Measurements from ENCODE around the gene DBP.
A peak's percentile ranks its signal among the peaks of the same experiment; 100 is the strongest.

DBP gene

DNA sequence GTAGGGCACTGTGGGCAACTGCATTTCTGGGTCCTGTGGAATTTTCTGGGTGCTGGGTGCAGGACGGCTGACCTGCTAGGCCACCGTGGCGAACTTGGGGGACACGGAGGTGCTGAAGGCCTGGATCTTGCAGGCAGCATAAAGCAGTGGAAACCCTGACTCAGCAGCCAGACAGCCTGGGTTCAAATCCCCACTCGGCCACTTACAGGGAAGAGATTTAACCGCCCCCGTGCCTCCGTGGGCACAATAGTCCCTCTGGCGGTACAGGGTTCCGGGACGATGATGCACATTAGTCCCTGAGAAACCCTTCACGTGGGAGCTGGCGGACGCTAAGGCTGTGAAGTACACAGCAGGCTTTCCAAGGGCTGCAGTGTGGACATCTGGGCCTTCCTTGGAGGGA lies 25.3 kb downstream of the DBP start:
- POLR2A ChIA-PET = interaction anchor here (0.6 to 1.0 kb wide), 2 partner anchors 20 to 110 kb away, joined by 3 read pairs; no protein-coding TSS in a partner anchor
- H3K36me3 ChIP-seq (ENCODE audit: control insufficient read depth in 2 of 2, insufficient read depth in 1 of 2, low read length in 2 of 2) = peaks cover 10 to 21% of the 10 kb centered on the region in 2 experiments
- no peaks in the 10 kb centered on the region for H3K9me3 ChIP-seq (ENCODE audit: control insufficient read depth, insufficient read depth, low read depth, low read length)
- no peak overlapping the region for H3K27ac ChIP-seq (ENCODE audit: extremely low read depth, low read depth, low read length)
- H3K4me1 ChIP-seq (ENCODE audit: control insufficient read depth, insufficient read depth, low read length) = peaks cover 16% of the 10 kb centered on the region
- CTCF ChIA-PET = interaction anchor here (0.7 to 0.9 kb wide), 2 partner anchors 122 to 743 kb away, joined by 3 to 6 read pairs; no protein-coding TSS in a partner anchor
- H3K4me3 ChIP-seq (ENCODE audit: low read depth, low read length) = no peak overlapping the region
- TF ChIP-seq ZFHX2 (tag by site-specific recombination; conservative IDR thresholded peaks at IDR 0.05) (peak; percentile 75), OSR2 (tag by site-specific recombination; IDR thresholded peaks at IDR 0.05) (no peak), EGR2 (tag by site-specific recombination; IDR thresholded peaks at IDR 0.05; ENCODE audit: low read depth) (peak; percentile 80)

GRCh38 chr19:48609571-48610108 lies 27.5 kb downstream of the DBP start:
- ChIA-PET CTCF (interaction anchor here (0.5 to 5.3 kb wide), 15 partner anchors 15 to 1557 kb away, joined by 3 to 51 read pairs (median 4); partner anchors contain the start of gene KDELR1), POLR2A (interaction anchor here (0.6 to 5.2 kb wide), 5 partner anchors 8 to 120 kb away, joined by 3 to 60 read pairs (median 3); partner anchors contain the start of genes RPL18 and SPHK2)
- Histone ChIP-seq H3K36me3 (ENCODE audit: control insufficient read depth in 2 of 2, insufficient read depth in 1 of 2, low read length in 2 of 2) (no peaks in the 10 kb centered on the region), H3K9me3 (ENCODE audit: control insufficient read depth, insufficient read depth, low read depth, low read length) (no peaks in the 10 kb centered on the region), H3K4me3 (ENCODE audit: low read depth, low read length) (no peak overlapping the region), H3K4me1 (ENCODE audit: control insufficient read depth, insufficient read depth, low read length) (no peaks in the 10 kb centered on the region; the same call in 1 of the 2 replicates), H3K27ac (ENCODE audit: extremely low read depth, low read depth, low read length) (no peak overlapping the region)
- TF ChIP-seq ZNF274 (IDR thresholded peaks at IDR 0.05; ENCODE audit: low read length) (no peak), ZNF274 (tag by site-specific recombination; IDR thresholded peaks at IDR 0.05; ENCODE audit: borderline replicate concordance) (no peak), ZNF600 (tag by site-specific recombination; IDR thresholded peaks at IDR 0.05) (no peak), ZNF449 (tag by site-specific recombination; IDR thresholded peaks at IDR 0.05) (no peak), KLF16 (tag by site-specific recombination; IDR thresholded peaks at IDR 0.05) (no peak), PRDM1 (tag by site-specific recombination; IDR thresholded peaks at IDR 0.05) (no peak), IKZF3 (tag by site-specific recombination; IDR thresholded peaks at IDR 0.05) (no peak), ZNF112 (tag by site-specific recombination; IDR thresholded peaks at IDR 0.05) (no peak)

DNA sequence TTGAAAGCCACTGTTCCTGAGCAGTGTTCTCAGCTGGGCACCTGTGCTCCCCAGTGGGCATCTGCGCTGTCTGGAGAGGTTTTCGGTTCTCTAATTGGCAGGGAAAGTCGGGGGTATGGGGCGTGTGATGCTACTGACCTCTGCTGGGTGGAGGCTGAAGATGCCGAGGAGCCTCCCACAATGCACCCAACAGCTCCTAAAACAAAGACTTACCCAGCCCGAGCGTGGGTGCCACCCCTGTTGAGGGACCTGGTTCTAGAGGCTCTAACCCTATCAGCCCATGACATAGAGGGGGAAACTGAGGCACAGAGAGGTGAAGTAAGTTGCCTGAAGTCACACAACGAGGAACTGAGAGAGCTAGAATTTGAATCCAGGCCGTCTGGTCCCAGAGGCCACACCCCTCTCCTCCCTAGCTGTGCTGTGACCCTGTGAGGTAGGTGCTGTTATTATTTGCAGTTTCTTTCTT lies 28.3 kb downstream of the DBP start:
- Histone ChIP-seq H3K4me1 (ENCODE audit: control insufficient read depth, insufficient read depth, low read length) (no peaks in the 10 kb centered on the region; the same call in 1 of the 2 replicates), H3K27ac (ENCODE audit: extremely low read depth, low read depth, low read length) (no peak overlapping the region), H3K9me3 (ENCODE audit: control insufficient read depth, insufficient read depth, low read depth, low read length) (no peaks in the 10 kb centered on the region), H3K36me3 (ENCODE audit: control insufficient read depth in 2 of 2, insufficient read depth in 1 of 2, low read length in 2 of 2) (no peaks in the 10 kb centered on the region), H3K4me3 (ENCODE audit: low read depth, low read length) (no peak overlapping the region)
- ChIA-PET POLR2A (interaction anchor here (0.5 to 5.2 kb wide), 7 partner anchors 8 to 363 kb away, joined by 3 to 60 read pairs (median 7); partner anchors contain the start of genes RPL18 and SPHK2), CTCF (interaction anchor here (0.5 to 5.3 kb wide), 16 partner anchors 9 to 1558 kb away, joined by 3 to 51 read pairs (median 5); no protein-coding TSS in a partner anchor)
- TF ChIP-seq ZNF16 (tag by site-specific recombination; IDR thresholded peaks at IDR 0.05; ENCODE audit: low read depth) (no peak), ZNF133 (tag by site-specific recombination; IDR thresholded peaks at IDR 0.05) (no peak), SCRT1 (tag by site-specific recombination; IDR thresholded peaks at IDR 0.05; ENCODE audit: borderline replicate concordance) (no peak), ZNF214 (tag by site-specific recombination; IDR thresholded peaks at IDR 0.05; ENCODE audit: borderline replicate concordance) (no peak), SETDB1 (IDR thresholded peaks at IDR 0.05; ENCODE audit: insufficient read length, low read length) (no peak), ZNF354C (tag by site-specific recombination; IDR thresholded peaks at IDR 0.05; ENCODE audit: borderline replicate concordance, low read depth) (no peak), ZNF76 (tag by site-specific recombination; IDR thresholded peaks at IDR 0.05; ENCODE audit: borderline replicate concordance, low read depth) (peak; percentile 52), ZNF548 (tag by site-specific recombination; IDR thresholded peaks at IDR 0.05) (no peak), GLIS1 (tag by site-specific recombination; IDR thresholded peaks at IDR 0.05) (peak; percentile 26), ZNF777 (tag by site-specific recombination; IDR thresholded peaks at IDR 0.05; ENCODE audit: borderline replicate concordance) (no peak), MZF1 (tag by site-specific recombination; IDR thresholded peaks at IDR 0.05; ENCODE audit: borderline replicate concordance) (no peak), ZNF530 (tag by site-specific recombination; IDR thresholded peaks at IDR 0.05; ENCODE audit: low read depth) (no peak), SP3 (tag by site-specific recombination; IDR thresholded peaks at IDR 0.05) (peak; percentile 17; the same call in 1 of the 2 replicates)
- TF ChIP-seq, protein P1, sequence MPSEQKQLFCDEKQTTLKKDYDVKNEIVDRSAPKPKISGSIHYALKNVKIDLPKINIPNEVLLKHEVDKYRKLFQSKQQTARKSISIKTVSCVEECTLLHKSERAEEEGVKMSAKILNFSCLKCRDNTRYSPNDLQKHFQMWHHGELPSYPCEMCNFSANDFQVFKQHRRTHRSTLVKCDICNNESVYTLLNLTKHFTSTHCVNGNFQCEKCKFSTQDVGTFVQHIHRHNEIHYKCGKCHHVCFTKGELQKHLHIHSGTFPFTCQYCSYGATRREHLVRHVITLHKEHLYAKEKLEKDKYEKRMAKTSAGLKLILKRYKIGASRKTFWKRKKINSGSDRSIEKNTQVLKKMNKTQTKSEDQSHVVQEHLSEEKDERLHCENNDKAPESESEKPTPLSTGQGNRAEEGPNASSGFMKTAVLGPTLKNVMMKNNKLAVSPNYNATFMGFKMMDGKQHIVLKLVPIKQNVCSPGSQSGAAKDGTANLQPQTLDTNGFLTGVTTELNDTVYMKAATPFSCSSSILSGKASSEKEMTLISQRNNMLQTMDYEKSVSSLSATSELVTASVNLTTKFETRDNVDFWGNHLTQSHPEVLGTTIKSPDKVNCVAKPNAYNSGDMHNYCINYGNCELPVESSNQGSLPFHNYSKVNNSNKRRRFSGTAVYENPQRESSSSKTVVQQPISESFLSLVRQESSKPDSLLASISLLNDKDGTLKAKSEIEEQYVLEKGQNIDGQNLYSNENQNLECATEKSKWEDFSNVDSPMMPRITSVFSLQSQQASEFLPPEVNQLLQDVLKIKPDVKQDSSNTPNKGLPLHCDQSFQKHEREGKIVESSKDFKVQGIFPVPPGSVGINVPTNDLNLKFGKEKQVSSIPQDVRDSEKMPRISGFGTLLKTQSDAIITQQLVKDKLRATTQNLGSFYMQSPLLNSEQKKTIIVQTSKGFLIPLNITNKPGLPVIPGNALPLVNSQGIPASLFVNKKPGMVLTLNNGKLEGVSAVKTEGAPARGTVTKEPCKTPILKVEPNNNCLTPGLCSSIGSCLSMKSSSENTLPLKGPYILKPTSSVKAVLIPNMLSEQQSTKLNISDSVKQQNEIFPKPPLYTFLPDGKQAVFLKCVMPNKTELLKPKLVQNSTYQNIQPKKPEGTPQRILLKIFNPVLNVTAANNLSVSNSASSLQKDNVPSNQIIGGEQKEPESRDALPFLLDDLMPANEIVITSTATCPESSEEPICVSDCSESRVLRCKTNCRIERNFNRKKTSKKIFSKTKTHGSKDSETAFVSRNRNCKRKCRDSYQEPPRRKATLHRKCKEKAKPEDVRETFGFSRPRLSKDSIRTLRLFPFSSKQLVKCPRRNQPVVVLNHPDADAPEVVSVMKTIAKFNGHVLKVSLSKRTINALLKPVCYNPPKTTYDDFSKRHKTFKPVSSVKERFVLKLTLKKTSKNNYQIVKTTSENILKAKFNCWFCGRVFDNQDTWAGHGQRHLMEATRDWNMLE (tag by site-specific recombination; conservative IDR thresholded peaks at IDR 0.05; ENCODE audit: low read depth) = no peak
